ENCODE measurements around the gene CACNA1B. TPM values are rescaled to one million over a fixed set of nuclear protein-coding genes. Genes with fewer than 3 reads are reported as not detected.

Gene CACNA1B
- total RNA-seq, 2 donors from 2014 or later = 0.26 to 0.99 TPM

DNA sequence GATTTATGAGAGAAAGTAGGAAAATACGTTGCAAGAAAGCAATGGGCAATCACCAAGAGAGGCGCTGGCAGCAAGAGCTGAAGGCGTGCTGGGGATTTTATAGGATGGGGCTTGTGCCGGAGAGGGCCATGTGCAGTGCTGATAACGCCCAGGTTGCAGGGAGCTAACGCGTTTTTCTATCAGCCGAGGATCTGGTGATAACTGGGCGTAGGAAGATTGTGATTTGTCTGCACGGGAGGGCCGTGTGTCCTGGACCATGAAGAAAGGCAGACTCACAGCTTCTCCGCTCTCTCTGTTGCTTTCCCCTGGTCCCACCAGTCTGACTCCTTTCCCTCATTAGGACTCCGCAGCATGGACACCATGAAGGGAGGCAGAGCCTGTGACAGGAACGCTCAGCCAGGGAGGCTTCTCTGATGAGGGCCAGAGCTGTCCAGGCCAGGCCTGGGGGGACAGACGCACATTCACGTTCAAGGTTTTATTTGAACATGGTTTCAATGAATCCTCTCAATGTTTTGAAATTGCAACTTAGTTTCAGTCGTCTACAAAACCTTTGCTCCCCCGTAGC, 11.9 kb upstream of the CACNA1B start:
- Histone ChIP-seq H3K36me3 (replicated peaks in 1 of 2; ENCODE audit: insufficient read depth in 1 of 2, low read depth in 2 of 2) (no peaks in the 10 kb centered on the region), H3K9me3 (peaks cover 0 to 4% (median 0%) of the 10 kb centered on the region in 3 donors), H3K27ac (no peak overlapping the region), H3K4me1 (no peaks in the 10 kb centered on the region), H3K27me3 (no peaks in the 10 kb centered on the region), H3K4me3 (no peak overlapping the region)
- 57 to 63% methylated on average over 18 of the region's 18 CpGs for WGBS, 2 donors
- no peak for DNase-seq
- TF ChIP-seq, protein P1, sequence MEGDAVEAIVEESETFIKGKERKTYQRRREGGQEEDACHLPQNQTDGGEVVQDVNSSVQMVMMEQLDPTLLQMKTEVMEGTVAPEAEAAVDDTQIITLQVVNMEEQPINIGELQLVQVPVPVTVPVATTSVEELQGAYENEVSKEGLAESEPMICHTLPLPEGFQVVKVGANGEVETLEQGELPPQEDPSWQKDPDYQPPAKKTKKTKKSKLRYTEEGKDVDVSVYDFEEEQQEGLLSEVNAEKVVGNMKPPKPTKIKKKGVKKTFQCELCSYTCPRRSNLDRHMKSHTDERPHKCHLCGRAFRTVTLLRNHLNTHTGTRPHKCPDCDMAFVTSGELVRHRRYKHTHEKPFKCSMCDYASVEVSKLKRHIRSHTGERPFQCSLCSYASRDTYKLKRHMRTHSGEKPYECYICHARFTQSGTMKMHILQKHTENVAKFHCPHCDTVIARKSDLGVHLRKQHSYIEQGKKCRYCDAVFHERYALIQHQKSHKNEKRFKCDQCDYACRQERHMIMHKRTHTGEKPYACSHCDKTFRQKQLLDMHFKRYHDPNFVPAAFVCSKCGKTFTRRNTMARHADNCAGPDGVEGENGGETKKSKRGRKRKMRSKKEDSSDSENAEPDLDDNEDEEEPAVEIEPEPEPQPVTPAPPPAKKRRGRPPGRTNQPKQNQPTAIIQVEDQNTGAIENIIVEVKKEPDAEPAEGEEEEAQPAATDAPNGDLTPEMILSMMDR (IDR thresholded peaks at IDR 0.05) = no peak
- TF ChIP-seq POLR2A (IDR thresholded peaks at IDR 0.05) = no peak
- no peak for ATAC-seq
- intact Hi-C loops (cut with DNase I) = no loop called here

DNA sequence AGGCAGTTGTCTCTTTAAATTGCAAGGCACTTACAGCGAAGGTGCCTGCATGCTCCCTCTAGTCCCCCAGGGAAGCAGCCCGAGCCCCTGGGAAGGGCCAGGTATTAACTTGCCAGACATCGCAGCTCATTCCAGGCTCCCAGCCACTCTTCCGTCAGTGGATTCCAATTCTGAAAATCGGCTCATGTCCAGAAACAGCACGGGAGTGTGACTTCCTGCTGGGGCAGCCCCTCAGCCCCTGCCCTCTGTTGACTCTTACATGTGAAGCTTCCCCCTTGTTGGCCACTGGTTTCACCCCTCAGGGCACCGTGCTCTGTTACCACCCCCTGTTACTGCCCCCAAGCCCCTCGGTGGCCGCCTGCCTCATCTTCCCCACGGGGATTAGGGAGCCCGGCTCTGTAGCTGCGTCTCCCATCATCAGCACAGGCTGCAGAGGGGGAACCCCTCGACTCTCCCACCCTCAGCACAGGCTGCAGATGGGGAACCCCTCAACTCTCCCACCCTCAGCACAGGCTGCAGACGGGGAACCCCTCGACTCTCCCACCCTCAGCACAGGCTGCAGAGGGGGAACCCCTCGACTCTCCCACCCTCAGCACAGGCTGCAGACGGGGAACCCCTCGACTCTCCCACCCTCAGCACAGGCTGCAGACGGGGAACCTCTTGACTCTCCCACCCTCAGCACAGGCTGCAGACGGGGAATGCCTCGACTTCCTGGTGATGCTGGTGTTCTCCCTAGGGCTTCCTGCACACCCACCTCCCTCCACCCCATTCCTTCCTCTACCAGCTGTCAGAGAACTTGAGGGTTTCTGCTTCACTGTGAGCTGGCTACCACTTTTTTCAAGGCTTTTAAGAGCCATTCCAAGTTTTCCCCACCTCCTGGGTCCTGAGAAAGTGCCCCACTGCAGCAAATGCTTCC, 11.1 kb upstream of the CACNA1B start:
- DNase-seq (no peak), ATAC-seq (no peak)
- no peaks in the 10 kb centered on the region for H3K36me3 ChIP-seq (replicated peaks in 1 of 2; ENCODE audit: insufficient read depth in 1 of 2, low read depth in 2 of 2)
- WGBS, 2 donors = 44 to 46% methylated on average over 15 to 20 of the region's 21 CpGs
- no peak for TF ChIP-seq POLR2A (IDR thresholded peaks at IDR 0.05)
- TF ChIP-seq, protein P1 (IDR thresholded peaks at IDR 0.05) = no peak
- H3K4me1 ChIP-seq = no peaks in the 10 kb centered on the region
- intact Hi-C loops (cut with DNase I) = no loop called here
- no peak overlapping the region for H3K4me3 ChIP-seq
- H3K27me3 ChIP-seq = no peaks in the 10 kb centered on the region
- H3K9me3 ChIP-seq = no peaks in the 10 kb centered on the region
- no peak overlapping the region for H3K27ac ChIP-seq

DNA sequence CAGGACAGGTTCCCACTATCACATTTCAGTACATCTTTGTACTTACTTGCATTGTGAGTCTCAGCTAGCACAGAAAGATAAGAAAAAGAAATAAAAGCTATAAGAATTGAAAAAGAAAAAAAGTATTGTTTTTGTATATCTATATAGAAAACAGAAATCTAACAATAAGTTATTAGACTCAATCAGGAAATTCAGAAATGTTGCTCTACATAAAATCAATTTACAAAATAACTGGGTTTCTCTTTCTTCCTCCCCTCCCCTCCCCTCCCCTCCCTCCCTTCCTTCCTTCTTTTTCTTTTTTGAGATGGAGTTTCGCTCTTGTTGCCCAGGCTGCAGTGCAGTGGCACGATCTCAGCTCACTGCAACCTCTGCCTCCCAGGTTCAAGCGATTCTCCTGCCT, 7.2 kb upstream of the CACNA1B start:
- Histone ChIP-seq H3K9me3 (no peaks in the 10 kb centered on the region), H3K36me3 (replicated peaks in 1 of 2; ENCODE audit: insufficient read depth in 1 of 2, low read depth in 2 of 2) (no peaks in the 10 kb centered on the region), H3K4me1 (no peaks in the 10 kb centered on the region), H3K4me3 (no peak overlapping the region), H3K27ac (no peak overlapping the region), H3K27me3 (no peaks in the 10 kb centered on the region)
- 77 to 84% methylated on average over 3 of the region's 3 CpGs for WGBS, 2 donors
- intact Hi-C loops (cut with DNase I) = no loop called here
- ATAC-seq = no peak
- TF ChIP-seq POLR2A (IDR thresholded peaks at IDR 0.05) = no peak
- TF ChIP-seq, protein P1 (IDR thresholded peaks at IDR 0.05) = no peak
- no peak for DNase-seq

DNA sequence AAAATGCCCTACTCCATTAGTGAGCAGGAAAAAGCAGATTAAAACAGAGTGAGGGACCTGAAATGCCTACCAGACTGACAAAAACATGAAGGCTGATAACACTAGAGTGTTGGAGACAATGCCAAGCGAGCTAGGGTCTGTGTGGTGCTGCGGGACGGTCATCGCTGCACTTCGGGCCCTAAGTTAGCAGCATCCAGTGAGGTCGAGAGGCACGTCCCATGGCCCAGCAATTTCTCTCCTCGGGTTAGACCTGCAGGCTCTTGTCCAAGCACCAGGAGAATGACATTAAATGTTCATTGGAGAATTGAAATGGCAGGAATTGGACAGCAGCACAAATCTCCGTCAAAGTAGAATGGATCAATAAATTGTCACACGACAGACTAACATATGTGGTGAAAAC, 5.3 kb upstream of the CACNA1B start:
- WGBS, 2 donors = 57 to 67% methylated on average over 10 of the region's 10 CpGs
- TF ChIP-seq POLR2A (IDR thresholded peaks at IDR 0.05) = no peak
- TF ChIP-seq, protein P1 (IDR thresholded peaks at IDR 0.05) = no peak
- no peak for ATAC-seq

More for the DNA sequence above, 5.3 kb upstream of the CACNA1B start:
- Histone ChIP-seq H3K27me3 (no peaks in the 10 kb centered on the region), H3K4me1 (no peaks in the 10 kb centered on the region), H3K27ac (no peak overlapping the region), H3K36me3 (replicated peaks in 1 of 2; ENCODE audit: insufficient read depth in 1 of 2, low read depth in 2 of 2) (no peaks in the 10 kb centered on the region), H3K4me3 (no peak overlapping the region), H3K9me3 (no peaks in the 10 kb centered on the region)
- DNase-seq = no peak
- intact Hi-C loops (cut with DNase I) = no loop called here
